Neural cell (in vitro differentiated cells): ENCODE data around the gene KRT39. TPM values are rescaled to one million over a fixed set of nuclear protein-coding genes. Genes with fewer than 3 reads are reported as not detected.

ENCODE experiments used
- H2AFZ ChIP-seq: fragments of 200-600, 300-800 bp; sonication (generic), shearing (Covaris generic); 2 replicates; pipeline ENCODE4 v1.6.0; 2014; ENCODE audit warnings: low read depth, mild to moderate bottlenecking, antibody characterized with exemption, low read length, moderate library complexity
- H3F3A ChIP-seq: fragments of 200-600 bp; shearing (Covaris generic); 2 replicates; pipeline ENCODE4 v1.6.1; 2016; ENCODE audit warnings: mild to moderate bottlenecking, moderate library complexity, mixed read lengths, antibody characterized with exemption, low read length; ENCODE audit not compliant: insufficient read depth, poor library complexity, severe bottlenecking
- H3K27ac ChIP-seq: fragments of 200-600, 300-800 bp; sonication (generic), shearing (Covaris generic); 2 replicates; pipeline ENCODE4 v1.5.1; 2014; ENCODE audit warnings: mild to moderate bottlenecking, low read length, moderate library complexity
- H3K27me3 ChIP-seq: fragments of 300-800, 200-600 bp; sonication (generic), shearing (Covaris generic); 2 replicates; pipeline ENCODE4 v1.6.0; 2014; ENCODE audit warnings: mild to moderate bottlenecking, low read depth, low read length, moderate library complexity; ENCODE audit not compliant: insufficient read depth
- H3K36me3 ChIP-seq: fragments of 300-800, 200-600 bp; sonication (generic), shearing (Covaris generic); 2 replicates; pipeline ENCODE4 v1.5.1; 2014; ENCODE audit warnings: mild to moderate bottlenecking, antibody characterized with exemption, low read length, moderate library complexity; ENCODE audit not compliant: insufficient read depth
- H3K4me2 ChIP-seq: fragments of 300-800, 200-600 bp; sonication (generic), shearing (Covaris generic); 2 replicates; pipeline ENCODE4 v1.6.0; 2014; ENCODE audit warnings: mild to moderate bottlenecking, low read length
- H3K4me3 ChIP-seq: fragments of 300-800, 200-600 bp; sonication (generic), shearing (Covaris generic); 2 replicates; pipeline ENCODE4 v1.5.1; 2014; ENCODE audit warnings: mild to moderate bottlenecking, low read length, moderate library complexity
- H3K79me2 ChIP-seq: fragments of 200-600 bp; shearing (Covaris generic); replicated peaks from 2 replicates; pipeline ENCODE4 v1.6.0; 2014; ENCODE audit warnings: mild to moderate bottlenecking, low read length, moderate library complexity; ENCODE audit not compliant: insufficient read depth
- H3K9ac ChIP-seq: fragments of 300-800, 200-600 bp; sonication (generic), shearing (Covaris generic); 2 replicates; pipeline ENCODE4 v1.6.1; 2016; ENCODE audit warnings: mild to moderate bottlenecking, low read length, mixed read lengths
- H3K9me2 ChIP-seq: fragments of 200-600 bp; shearing (Covaris generic); 2 replicates; pipeline ENCODE4 v1.6.1; 2016; ENCODE audit warnings: mild to moderate bottlenecking, low read length, mixed read lengths; ENCODE audit not compliant: insufficient read depth
- H3K9me3 ChIP-seq: fragments of 200-600, 300-800 bp; sonication (generic), shearing (Covaris generic); 2 replicates; pipeline ENCODE4 v1.6.1; 2016; ENCODE audit warnings: mild to moderate bottlenecking, mixed run types, low read length, moderate library complexity, mixed read lengths
- H4K20me1 ChIP-seq: fragments of 200-600 bp; shearing (Covaris generic); 2 replicates; pipeline ENCODE4 v1.6.1; 2016; ENCODE audit warnings: mild to moderate bottlenecking, mixed run types; ENCODE audit not compliant: insufficient read depth
- EP300 ChIP-seq: fragments of 450-650 bp; conservative IDR thresholded peaks from 2 replicates; pipeline ENCODE4 v1.6.1; 2014; ENCODE audit warnings: antibody characterized with exemption, mild to moderate bottlenecking, moderate library complexity; ENCODE audit not compliant: poor library complexity, severe bottlenecking
- EZH2 ChIP-seq: fragments of 200-600, 300-800 bp; shearing (Covaris generic), sonication (generic); IDR thresholded peaks from 2 replicates; pipeline ENCODE4 v1.6.1; 2014; ENCODE audit warnings: antibody characterized with exemption, low read length, borderline replicate concordance, mild to moderate bottlenecking; ENCODE audit not compliant: insufficient read depth, poor library complexity, severe bottlenecking
- MXI1 ChIP-seq: fragments of 450-650 bp; conservative IDR thresholded peaks from 2 replicates; pipeline ENCODE4 v1.6.1; 2014; ENCODE audit warnings: antibody characterized with exemption, mild to moderate bottlenecking; ENCODE audit not compliant: poor library complexity, severe bottlenecking
- POLR2AphosphoS5 ChIP-seq: IDR thresholded peaks from 2 replicates; pipeline ENCODE4 v1.6.1; 2012
- RAD21 ChIP-seq: fragments of 450-650 bp; conservative IDR thresholded peaks from 2 replicates; pipeline ENCODE4 v1.6.1; 2014; ENCODE audit warnings: antibody characterized with exemption, mild to moderate bottlenecking, moderate library complexity
- SMC3 ChIP-seq: fragments of 450-650 bp; conservative IDR thresholded peaks from 2 replicates; pipeline ENCODE4 v1.6.1; 2014; ENCODE audit warnings: antibody characterized with exemption, mild to moderate bottlenecking, moderate library complexity; ENCODE audit not compliant: poor library complexity
- TAF1 ChIP-seq: IDR thresholded peaks from 2 replicates; pipeline ENCODE4 v1.6.1; 2012; ENCODE audit warnings: low read depth
- polyA plus RNA-seq: library from polyadenylated mRNA; depleted of rRNA; stranded (reverse); fragments of >200 nt; gene quantifications from 2 replicates; pipeline ENCODE4 v1.2.3, GENCODE V29; 2014
- TF ChIP-seq, protein P1 (sequence below): fragments of 450-650 bp; IDR thresholded peaks from 2 replicates; pipeline ENCODE4 v1.5.1; 2014; ENCODE audit warnings: antibody characterized with exemption, mild to moderate bottlenecking, moderate library complexity; ENCODE audit not compliant: poor library complexity, severe bottlenecking
- TF ChIP-seq, protein P2 (sequence below): IDR thresholded peaks from 2 replicates; pipeline ENCODE4 v1.6.1; 2012; ENCODE audit warnings: borderline replicate concordance

The KRT39 gene
- polyA plus RNA-seq, 1 donor from 2014 or later: not detected

DNA sequence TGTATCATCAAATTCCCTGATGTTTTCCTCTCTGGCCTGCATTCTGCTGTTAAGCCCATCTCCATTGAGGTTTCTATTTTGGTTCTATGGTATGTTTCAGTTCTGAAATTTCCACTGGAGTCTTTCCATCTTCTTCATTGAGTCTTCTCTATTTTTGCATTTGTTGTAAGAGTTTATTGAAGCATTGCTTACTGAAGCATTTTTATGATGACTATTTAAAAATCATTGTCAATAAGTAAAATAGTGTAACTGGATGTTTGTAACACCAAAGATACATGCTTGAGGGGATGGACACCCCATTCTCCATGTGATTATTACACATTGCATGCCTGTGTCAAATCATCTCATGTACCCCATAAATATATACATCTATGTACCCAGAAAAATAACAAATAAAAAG is 8.8 kb upstream of the KRT39 start:
- Histone ChIP-seq H4K20me1 (no peaks in the 10 kb centered on the region), H3K4me2 (no peak overlapping the region), H3K9ac (no peak overlapping the region), H3K36me3 (no peaks in the 10 kb centered on the region), H3F3A (no peaks in the 10 kb centered on the region), H3K79me2 (no peaks in the 10 kb centered on the region), H3K27ac (no peak overlapping the region), H3K9me3 (no peaks in the 10 kb centered on the region), H3K27me3 (no peaks in the 10 kb centered on the region), H3K9me2 (no peaks in the 10 kb centered on the region), H3K4me3 (no peak overlapping the region), H2AFZ (no peak overlapping the region)
- TF ChIP-seq RAD21: no peak
- TF ChIP-seq MXI1: no peak
- no peak for TF ChIP-seq POLR2AphosphoS5
- TF ChIP-seq EP300: no peak
- TF ChIP-seq, protein P1, sequence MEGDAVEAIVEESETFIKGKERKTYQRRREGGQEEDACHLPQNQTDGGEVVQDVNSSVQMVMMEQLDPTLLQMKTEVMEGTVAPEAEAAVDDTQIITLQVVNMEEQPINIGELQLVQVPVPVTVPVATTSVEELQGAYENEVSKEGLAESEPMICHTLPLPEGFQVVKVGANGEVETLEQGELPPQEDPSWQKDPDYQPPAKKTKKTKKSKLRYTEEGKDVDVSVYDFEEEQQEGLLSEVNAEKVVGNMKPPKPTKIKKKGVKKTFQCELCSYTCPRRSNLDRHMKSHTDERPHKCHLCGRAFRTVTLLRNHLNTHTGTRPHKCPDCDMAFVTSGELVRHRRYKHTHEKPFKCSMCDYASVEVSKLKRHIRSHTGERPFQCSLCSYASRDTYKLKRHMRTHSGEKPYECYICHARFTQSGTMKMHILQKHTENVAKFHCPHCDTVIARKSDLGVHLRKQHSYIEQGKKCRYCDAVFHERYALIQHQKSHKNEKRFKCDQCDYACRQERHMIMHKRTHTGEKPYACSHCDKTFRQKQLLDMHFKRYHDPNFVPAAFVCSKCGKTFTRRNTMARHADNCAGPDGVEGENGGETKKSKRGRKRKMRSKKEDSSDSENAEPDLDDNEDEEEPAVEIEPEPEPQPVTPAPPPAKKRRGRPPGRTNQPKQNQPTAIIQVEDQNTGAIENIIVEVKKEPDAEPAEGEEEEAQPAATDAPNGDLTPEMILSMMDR: no peak
- TF ChIP-seq TAF1: no peak
- TF ChIP-seq EZH2: no peak
- TF ChIP-seq, protein P2, sequence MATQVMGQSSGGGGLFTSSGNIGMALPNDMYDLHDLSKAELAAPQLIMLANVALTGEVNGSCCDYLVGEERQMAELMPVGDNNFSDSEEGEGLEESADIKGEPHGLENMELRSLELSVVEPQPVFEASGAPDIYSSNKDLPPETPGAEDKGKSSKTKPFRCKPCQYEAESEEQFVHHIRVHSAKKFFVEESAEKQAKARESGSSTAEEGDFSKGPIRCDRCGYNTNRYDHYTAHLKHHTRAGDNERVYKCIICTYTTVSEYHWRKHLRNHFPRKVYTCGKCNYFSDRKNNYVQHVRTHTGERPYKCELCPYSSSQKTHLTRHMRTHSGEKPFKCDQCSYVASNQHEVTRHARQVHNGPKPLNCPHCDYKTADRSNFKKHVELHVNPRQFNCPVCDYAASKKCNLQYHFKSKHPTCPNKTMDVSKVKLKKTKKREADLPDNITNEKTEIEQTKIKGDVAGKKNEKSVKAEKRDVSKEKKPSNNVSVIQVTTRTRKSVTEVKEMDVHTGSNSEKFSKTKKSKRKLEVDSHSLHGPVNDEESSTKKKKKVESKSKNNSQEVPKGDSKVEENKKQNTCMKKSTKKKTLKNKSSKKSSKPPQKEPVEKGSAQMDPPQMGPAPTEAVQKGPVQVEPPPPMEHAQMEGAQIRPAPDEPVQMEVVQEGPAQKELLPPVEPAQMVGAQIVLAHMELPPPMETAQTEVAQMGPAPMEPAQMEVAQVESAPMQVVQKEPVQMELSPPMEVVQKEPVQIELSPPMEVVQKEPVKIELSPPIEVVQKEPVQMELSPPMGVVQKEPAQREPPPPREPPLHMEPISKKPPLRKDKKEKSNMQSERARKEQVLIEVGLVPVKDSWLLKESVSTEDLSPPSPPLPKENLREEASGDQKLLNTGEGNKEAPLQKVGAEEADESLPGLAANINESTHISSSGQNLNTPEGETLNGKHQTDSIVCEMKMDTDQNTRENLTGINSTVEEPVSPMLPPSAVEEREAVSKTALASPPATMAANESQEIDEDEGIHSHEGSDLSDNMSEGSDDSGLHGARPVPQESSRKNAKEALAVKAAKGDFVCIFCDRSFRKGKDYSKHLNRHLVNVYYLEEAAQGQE: no peak

DNA sequence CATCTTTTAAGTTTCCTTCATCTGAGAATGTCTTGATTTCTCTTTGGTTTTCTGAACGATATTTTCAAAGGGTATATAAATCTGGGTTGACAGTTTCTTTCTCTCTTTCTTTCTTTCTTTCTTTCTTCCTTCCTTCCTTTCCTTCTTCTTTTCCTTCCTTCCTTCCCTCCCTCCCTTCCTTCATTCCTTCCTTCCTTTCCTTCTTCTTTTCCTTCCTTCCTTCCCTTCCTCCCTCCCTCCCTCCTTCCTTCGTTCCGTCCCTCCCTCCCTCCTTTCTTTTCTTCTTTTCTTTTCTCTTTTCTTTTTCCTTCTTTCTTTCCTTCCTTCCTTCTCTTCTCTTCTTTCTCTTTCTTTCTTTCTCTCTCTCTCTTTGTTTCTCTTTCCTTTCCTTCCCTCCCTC is 7.6 kb upstream of the KRT39 start:
- Histone ChIP-seq H3K79me2 (no peaks in the 10 kb centered on the region), H3K9me3 (no peaks in the 10 kb centered on the region), H3F3A (no peaks in the 10 kb centered on the region), H3K36me3 (no peaks in the 10 kb centered on the region), H3K4me3 (no peak overlapping the region), H3K9ac (no peak overlapping the region), H3K27me3 (no peaks in the 10 kb centered on the region), H3K9me2 (no peaks in the 10 kb centered on the region), H3K4me2 (no peak overlapping the region), H3K27ac (no peak overlapping the region), H2AFZ (no peak overlapping the region), H4K20me1 (no peaks in the 10 kb centered on the region)
- TF ChIP-seq RAD21: no peak
- TF ChIP-seq, protein P2: no peak
- TF ChIP-seq, protein P1: no peak
- no peak for TF ChIP-seq POLR2AphosphoS5
- TF ChIP-seq SMC3: no peak
- TF ChIP-seq TAF1: no peak
- TF ChIP-seq EP300: no peak
- no peak for TF ChIP-seq EZH2
- no peak for TF ChIP-seq MXI1
